Neural cell (in vitro differentiated cells): Measurements from ENCODE around the gene LNPEP. TPM values are rescaled to one million over a fixed set of nuclear protein-coding genes. Genes with fewer than 3 reads are reported as not detected.

Source experiments
- H2AFZ ChIP-seq: fragments of 200-600, 300-800 bp; sonication (generic), shearing (Covaris generic); 2 replicates; pipeline ENCODE4 v1.6.0; 2014; ENCODE audit warnings: low read depth, mild to moderate bottlenecking, antibody characterized with exemption, low read length, moderate library complexity
- H3F3A ChIP-seq: fragments of 200-600 bp; shearing (Covaris generic); 2 replicates; pipeline ENCODE4 v1.6.1; 2016; ENCODE audit warnings: mild to moderate bottlenecking, moderate library complexity, mixed read lengths, antibody characterized with exemption, low read length; ENCODE audit not compliant: insufficient read depth, poor library complexity, severe bottlenecking
- H3K27ac ChIP-seq: fragments of 200-600, 300-800 bp; sonication (generic), shearing (Covaris generic); 2 replicates; pipeline ENCODE4 v1.5.1; 2014; ENCODE audit warnings: mild to moderate bottlenecking, low read length, moderate library complexity
- H3K27me3 ChIP-seq: fragments of 300-800, 200-600 bp; sonication (generic), shearing (Covaris generic); 2 replicates; pipeline ENCODE4 v1.6.0; 2014; ENCODE audit warnings: mild to moderate bottlenecking, low read depth, low read length, moderate library complexity; ENCODE audit not compliant: insufficient read depth
- H3K36me3 ChIP-seq: fragments of 300-800, 200-600 bp; sonication (generic), shearing (Covaris generic); 2 replicates; pipeline ENCODE4 v1.5.1; 2014; ENCODE audit warnings: mild to moderate bottlenecking, antibody characterized with exemption, low read length, moderate library complexity; ENCODE audit not compliant: insufficient read depth
- H3K4me2 ChIP-seq: fragments of 300-800, 200-600 bp; sonication (generic), shearing (Covaris generic); 2 replicates; pipeline ENCODE4 v1.6.0; 2014; ENCODE audit warnings: mild to moderate bottlenecking, low read length
- H3K4me3 ChIP-seq: fragments of 300-800, 200-600 bp; sonication (generic), shearing (Covaris generic); 2 replicates; pipeline ENCODE4 v1.5.1; 2014; ENCODE audit warnings: mild to moderate bottlenecking, low read length, moderate library complexity
- H3K79me2 ChIP-seq: fragments of 200-600 bp; shearing (Covaris generic); replicated peaks from 2 replicates; pipeline ENCODE4 v1.6.0; 2014; ENCODE audit warnings: mild to moderate bottlenecking, low read length, moderate library complexity; ENCODE audit not compliant: insufficient read depth
- H3K9ac ChIP-seq: fragments of 300-800, 200-600 bp; sonication (generic), shearing (Covaris generic); 2 replicates; pipeline ENCODE4 v1.6.1; 2016; ENCODE audit warnings: mild to moderate bottlenecking, low read length, mixed read lengths
- H3K9me2 ChIP-seq: fragments of 200-600 bp; shearing (Covaris generic); 2 replicates; pipeline ENCODE4 v1.6.1; 2016; ENCODE audit warnings: mild to moderate bottlenecking, low read length, mixed read lengths; ENCODE audit not compliant: insufficient read depth
- H3K9me3 ChIP-seq: fragments of 200-600, 300-800 bp; sonication (generic), shearing (Covaris generic); 2 replicates; pipeline ENCODE4 v1.6.1; 2016; ENCODE audit warnings: mild to moderate bottlenecking, mixed run types, low read length, moderate library complexity, mixed read lengths
- H4K20me1 ChIP-seq: fragments of 200-600 bp; shearing (Covaris generic); 2 replicates; pipeline ENCODE4 v1.6.1; 2016; ENCODE audit warnings: mild to moderate bottlenecking, mixed run types; ENCODE audit not compliant: insufficient read depth
- EP300 ChIP-seq: fragments of 450-650 bp; conservative IDR thresholded peaks from 2 replicates; pipeline ENCODE4 v1.6.1; 2014; ENCODE audit warnings: antibody characterized with exemption, mild to moderate bottlenecking, moderate library complexity; ENCODE audit not compliant: poor library complexity, severe bottlenecking
- EZH2 ChIP-seq: fragments of 200-600, 300-800 bp; shearing (Covaris generic), sonication (generic); IDR thresholded peaks from 2 replicates; pipeline ENCODE4 v1.6.1; 2014; ENCODE audit warnings: antibody characterized with exemption, low read length, borderline replicate concordance, mild to moderate bottlenecking; ENCODE audit not compliant: insufficient read depth, poor library complexity, severe bottlenecking
- MXI1 ChIP-seq: fragments of 450-650 bp; conservative IDR thresholded peaks from 2 replicates; pipeline ENCODE4 v1.6.1; 2014; ENCODE audit warnings: antibody characterized with exemption, mild to moderate bottlenecking; ENCODE audit not compliant: poor library complexity, severe bottlenecking
- POLR2AphosphoS5 ChIP-seq: IDR thresholded peaks from 2 replicates; pipeline ENCODE4 v1.6.1; 2012
- RAD21 ChIP-seq: fragments of 450-650 bp; conservative IDR thresholded peaks from 2 replicates; pipeline ENCODE4 v1.6.1; 2014; ENCODE audit warnings: antibody characterized with exemption, mild to moderate bottlenecking, moderate library complexity
- SMC3 ChIP-seq: fragments of 450-650 bp; conservative IDR thresholded peaks from 2 replicates; pipeline ENCODE4 v1.6.1; 2014; ENCODE audit warnings: antibody characterized with exemption, mild to moderate bottlenecking, moderate library complexity; ENCODE audit not compliant: poor library complexity
- TAF1 ChIP-seq: IDR thresholded peaks from 2 replicates; pipeline ENCODE4 v1.6.1; 2012; ENCODE audit warnings: low read depth
- polyA plus RNA-seq: library from polyadenylated mRNA; depleted of rRNA; stranded (reverse); fragments of >200 nt; gene quantifications from 2 replicates; pipeline ENCODE4 v1.2.3, GENCODE V29; 2014
- TF ChIP-seq, protein P1 (sequence below): IDR thresholded peaks from 2 replicates; pipeline ENCODE4 v1.6.1; 2012; ENCODE audit warnings: borderline replicate concordance
- TF ChIP-seq, protein P2 (sequence below): fragments of 450-650 bp; IDR thresholded peaks from 2 replicates; pipeline ENCODE4 v1.5.1; 2014; ENCODE audit warnings: antibody characterized with exemption, mild to moderate bottlenecking, moderate library complexity; ENCODE audit not compliant: poor library complexity, severe bottlenecking

LNPEP gene
- polyA plus RNA-seq, 1 donor from 2014 or later = 25.6 TPM

DNA sequence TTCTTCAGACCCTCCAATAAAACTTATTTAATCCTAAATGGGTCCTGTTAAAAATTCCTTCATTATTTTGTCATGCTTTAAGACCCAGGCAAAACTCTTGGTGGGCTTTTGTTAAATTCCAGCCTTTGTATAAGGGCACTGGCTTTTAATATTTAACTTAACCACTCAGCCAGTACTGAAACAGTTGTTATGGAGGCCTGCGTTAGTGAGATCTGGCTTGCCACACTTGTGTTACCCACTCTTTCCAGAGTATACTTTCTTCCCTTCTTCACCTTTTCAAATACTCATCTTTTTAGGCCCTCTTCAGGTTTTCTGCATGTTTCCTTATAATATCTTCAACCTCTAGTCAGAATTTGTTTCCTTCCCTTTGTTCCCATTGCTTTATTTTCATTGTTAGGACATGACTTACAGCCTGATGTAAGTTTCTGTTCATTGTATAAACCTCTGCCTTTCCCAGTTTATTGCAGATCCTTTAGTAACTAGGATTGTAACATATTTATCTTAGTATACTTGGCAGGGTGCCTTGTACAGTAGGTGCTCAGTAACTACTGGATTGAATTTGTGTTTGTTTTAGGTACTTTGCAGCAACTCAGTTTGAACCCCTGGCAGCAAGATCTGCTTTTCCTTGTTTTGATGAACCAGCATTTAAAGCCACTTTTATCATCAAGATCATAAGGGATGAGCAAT is 48.8 kb downstream of the LNPEP start:
- TF ChIP-seq MXI1 = no peak
- TF ChIP-seq, protein P1, sequence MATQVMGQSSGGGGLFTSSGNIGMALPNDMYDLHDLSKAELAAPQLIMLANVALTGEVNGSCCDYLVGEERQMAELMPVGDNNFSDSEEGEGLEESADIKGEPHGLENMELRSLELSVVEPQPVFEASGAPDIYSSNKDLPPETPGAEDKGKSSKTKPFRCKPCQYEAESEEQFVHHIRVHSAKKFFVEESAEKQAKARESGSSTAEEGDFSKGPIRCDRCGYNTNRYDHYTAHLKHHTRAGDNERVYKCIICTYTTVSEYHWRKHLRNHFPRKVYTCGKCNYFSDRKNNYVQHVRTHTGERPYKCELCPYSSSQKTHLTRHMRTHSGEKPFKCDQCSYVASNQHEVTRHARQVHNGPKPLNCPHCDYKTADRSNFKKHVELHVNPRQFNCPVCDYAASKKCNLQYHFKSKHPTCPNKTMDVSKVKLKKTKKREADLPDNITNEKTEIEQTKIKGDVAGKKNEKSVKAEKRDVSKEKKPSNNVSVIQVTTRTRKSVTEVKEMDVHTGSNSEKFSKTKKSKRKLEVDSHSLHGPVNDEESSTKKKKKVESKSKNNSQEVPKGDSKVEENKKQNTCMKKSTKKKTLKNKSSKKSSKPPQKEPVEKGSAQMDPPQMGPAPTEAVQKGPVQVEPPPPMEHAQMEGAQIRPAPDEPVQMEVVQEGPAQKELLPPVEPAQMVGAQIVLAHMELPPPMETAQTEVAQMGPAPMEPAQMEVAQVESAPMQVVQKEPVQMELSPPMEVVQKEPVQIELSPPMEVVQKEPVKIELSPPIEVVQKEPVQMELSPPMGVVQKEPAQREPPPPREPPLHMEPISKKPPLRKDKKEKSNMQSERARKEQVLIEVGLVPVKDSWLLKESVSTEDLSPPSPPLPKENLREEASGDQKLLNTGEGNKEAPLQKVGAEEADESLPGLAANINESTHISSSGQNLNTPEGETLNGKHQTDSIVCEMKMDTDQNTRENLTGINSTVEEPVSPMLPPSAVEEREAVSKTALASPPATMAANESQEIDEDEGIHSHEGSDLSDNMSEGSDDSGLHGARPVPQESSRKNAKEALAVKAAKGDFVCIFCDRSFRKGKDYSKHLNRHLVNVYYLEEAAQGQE = no peak
- no peak for TF ChIP-seq RAD21
- no peak for TF ChIP-seq SMC3
- TF ChIP-seq EZH2 = no peak
- no peak for TF ChIP-seq POLR2AphosphoS5
- TF ChIP-seq EP300 = no peak
- TF ChIP-seq TAF1 = no peak
- TF ChIP-seq, protein P2, sequence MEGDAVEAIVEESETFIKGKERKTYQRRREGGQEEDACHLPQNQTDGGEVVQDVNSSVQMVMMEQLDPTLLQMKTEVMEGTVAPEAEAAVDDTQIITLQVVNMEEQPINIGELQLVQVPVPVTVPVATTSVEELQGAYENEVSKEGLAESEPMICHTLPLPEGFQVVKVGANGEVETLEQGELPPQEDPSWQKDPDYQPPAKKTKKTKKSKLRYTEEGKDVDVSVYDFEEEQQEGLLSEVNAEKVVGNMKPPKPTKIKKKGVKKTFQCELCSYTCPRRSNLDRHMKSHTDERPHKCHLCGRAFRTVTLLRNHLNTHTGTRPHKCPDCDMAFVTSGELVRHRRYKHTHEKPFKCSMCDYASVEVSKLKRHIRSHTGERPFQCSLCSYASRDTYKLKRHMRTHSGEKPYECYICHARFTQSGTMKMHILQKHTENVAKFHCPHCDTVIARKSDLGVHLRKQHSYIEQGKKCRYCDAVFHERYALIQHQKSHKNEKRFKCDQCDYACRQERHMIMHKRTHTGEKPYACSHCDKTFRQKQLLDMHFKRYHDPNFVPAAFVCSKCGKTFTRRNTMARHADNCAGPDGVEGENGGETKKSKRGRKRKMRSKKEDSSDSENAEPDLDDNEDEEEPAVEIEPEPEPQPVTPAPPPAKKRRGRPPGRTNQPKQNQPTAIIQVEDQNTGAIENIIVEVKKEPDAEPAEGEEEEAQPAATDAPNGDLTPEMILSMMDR = no peak
- Histone ChIP-seq H3K9ac (no peak overlapping the region), H3K9me2 (no peaks in the 10 kb centered on the region), H3K4me3 (no peak overlapping the region), H3K36me3 (peaks cover 6% of the 10 kb centered on the region), H4K20me1 (no peaks in the 10 kb centered on the region), H3K79me2 (no peaks in the 10 kb centered on the region), H2AFZ (no peak overlapping the region), H3F3A (no peaks in the 10 kb centered on the region), H3K4me2 (no peak overlapping the region), H3K9me3 (no peaks in the 10 kb centered on the region), H3K27ac (no peak overlapping the region), H3K27me3 (no peaks in the 10 kb centered on the region)

DNA sequence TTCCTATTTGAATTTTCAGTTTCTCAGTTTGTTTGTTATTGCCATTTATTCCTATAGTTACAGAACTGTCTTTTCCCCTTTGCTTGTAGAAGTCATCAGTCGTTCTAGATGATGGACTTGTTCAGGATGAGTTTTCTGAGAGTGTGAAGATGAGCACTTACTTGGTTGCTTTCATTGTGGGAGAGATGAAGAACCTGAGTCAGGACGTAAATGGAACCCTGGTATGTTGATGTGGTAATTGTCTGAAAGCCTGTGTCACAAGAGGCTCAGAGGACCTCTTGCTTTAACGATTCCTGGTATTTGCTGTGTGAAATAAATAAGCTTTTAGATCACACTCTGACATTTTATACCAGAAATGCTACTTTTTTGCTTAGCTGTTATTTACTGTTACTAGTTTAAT is 50.6 kb downstream of the LNPEP start:
- H3F3A ChIP-seq = no peaks in the 10 kb centered on the region
- H3K9ac ChIP-seq = no peak overlapping the region
- H2AFZ ChIP-seq = no peak overlapping the region
- no peaks in the 10 kb centered on the region for H3K79me2 ChIP-seq
- peaks cover 6% of the 10 kb centered on the region for H3K36me3 ChIP-seq
- TF ChIP-seq POLR2AphosphoS5 = no peak
- TF ChIP-seq EZH2 = no peak
- TF ChIP-seq TAF1 = no peak
- TF ChIP-seq EP300 = no peak
- no peak for TF ChIP-seq SMC3
- no peak for TF ChIP-seq RAD21
- TF ChIP-seq, protein P2 = no peak
- no peak for TF ChIP-seq MXI1
- TF ChIP-seq, protein P1 = no peak
- no peaks in the 10 kb centered on the region for H3K9me2 ChIP-seq
- no peak overlapping the region for H3K4me2 ChIP-seq
- no peak overlapping the region for H3K4me3 ChIP-seq
- H4K20me1 ChIP-seq = no peaks in the 10 kb centered on the region
- no peaks in the 10 kb centered on the region for H3K9me3 ChIP-seq
- H3K27ac ChIP-seq = no peak overlapping the region
- H3K27me3 ChIP-seq = no peaks in the 10 kb centered on the region
